ENCODE data around the gene TERT.

TERT gene

DNA sequence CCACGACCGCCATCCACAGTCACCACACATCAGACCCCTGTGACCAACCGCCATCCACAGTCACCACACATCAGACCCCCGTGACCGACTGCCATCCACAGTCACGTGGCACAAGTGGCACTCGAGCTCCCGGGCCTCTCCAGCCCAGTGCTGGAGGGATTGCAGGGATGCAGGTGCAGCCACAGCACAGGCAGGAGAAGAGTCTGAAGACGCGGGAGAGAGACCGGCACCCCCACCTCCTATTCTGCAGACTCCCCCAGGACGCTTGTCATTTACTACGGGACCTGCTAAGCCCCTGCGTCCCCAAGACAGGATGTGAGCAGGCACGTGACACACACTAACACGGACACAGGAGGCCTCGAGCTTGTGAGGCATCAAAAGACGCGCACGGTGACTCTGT is 21.1 kb downstream of the TERT start:
- Histone ChIP-seq H2AFZ (ENCODE audit: low read length) (no peak overlapping the region), H4K20me1 (ENCODE audit: insufficient read depth, low read length, poor library complexity, severe bottlenecking) (no peaks in the 10 kb centered on the region), H3K9ac (ENCODE audit: low read depth, low read length, poor library complexity, severe bottlenecking) (no peak overlapping the region), H3F3A (ENCODE audit: low read depth) (no peaks in the 10 kb centered on the region), H3K4me3 (ENCODE audit: low read length, poor library complexity, severe bottlenecking) (no peak overlapping the region), H3K27me3 (ENCODE audit: insufficient read depth, low read length, poor library complexity, severe bottlenecking) (no peaks in the 10 kb centered on the region), H3K4me2 (ENCODE audit: low read depth, low read length, poor library complexity, severe bottlenecking) (no peak overlapping the region), H3K9me3 (ENCODE audit: insufficient read depth, low read depth, low read length) (no peaks in the 10 kb centered on the region), H3K4me1 (ENCODE audit: insufficient read depth, low read length, poor library complexity, severe bottlenecking) (peaks cover 7% of the 10 kb centered on the region), H3K9me2 (replicated peaks; ENCODE audit: low read depth, low read length) (no peaks in the 10 kb centered on the region), H3K79me2 (ENCODE audit: insufficient read depth, low read length) (no peaks in the 10 kb centered on the region), H3K36me3 (ENCODE audit: insufficient read depth, low read length) (no peaks in the 10 kb centered on the region)
- TF ChIP-seq EZH2phosphoT487 (IDR thresholded peaks at IDR 0.05; ENCODE audit: borderline replicate concordance), result no peak
- TF ChIP-seq, protein P1, sequence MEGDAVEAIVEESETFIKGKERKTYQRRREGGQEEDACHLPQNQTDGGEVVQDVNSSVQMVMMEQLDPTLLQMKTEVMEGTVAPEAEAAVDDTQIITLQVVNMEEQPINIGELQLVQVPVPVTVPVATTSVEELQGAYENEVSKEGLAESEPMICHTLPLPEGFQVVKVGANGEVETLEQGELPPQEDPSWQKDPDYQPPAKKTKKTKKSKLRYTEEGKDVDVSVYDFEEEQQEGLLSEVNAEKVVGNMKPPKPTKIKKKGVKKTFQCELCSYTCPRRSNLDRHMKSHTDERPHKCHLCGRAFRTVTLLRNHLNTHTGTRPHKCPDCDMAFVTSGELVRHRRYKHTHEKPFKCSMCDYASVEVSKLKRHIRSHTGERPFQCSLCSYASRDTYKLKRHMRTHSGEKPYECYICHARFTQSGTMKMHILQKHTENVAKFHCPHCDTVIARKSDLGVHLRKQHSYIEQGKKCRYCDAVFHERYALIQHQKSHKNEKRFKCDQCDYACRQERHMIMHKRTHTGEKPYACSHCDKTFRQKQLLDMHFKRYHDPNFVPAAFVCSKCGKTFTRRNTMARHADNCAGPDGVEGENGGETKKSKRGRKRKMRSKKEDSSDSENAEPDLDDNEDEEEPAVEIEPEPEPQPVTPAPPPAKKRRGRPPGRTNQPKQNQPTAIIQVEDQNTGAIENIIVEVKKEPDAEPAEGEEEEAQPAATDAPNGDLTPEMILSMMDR (conservative IDR thresholded peaks at IDR 0.05; ENCODE audit: low read length), result no peak

DNA sequence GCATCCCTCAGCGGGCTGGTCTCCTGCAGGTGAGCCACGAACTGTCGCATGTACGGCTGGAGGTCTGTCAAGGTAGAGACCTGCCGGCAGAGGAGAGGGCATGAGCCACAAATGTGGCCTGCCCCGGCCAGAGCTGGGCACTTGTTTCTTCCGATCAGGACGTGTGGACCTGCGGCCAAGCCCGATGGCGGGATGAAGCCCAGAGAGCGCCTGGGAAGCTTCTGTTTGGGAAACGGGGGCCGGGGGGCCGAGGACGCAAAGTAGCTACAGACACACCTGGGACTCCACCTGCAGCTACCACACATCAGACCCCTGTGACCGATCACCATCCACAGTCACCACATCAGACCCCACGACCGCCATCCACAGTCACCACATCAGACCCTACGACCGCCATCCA is 22.7 kb downstream of the TERT start:
- no peaks in the 10 kb centered on the region for H3K36me3 ChIP-seq (ENCODE audit: insufficient read depth, low read length)
- no peaks in the 10 kb centered on the region for H4K20me1 ChIP-seq (ENCODE audit: insufficient read depth, low read length, poor library complexity, severe bottlenecking)
- no peaks in the 10 kb centered on the region for H3K27me3 ChIP-seq (ENCODE audit: insufficient read depth, low read length, poor library complexity, severe bottlenecking)
- no peak for TF ChIP-seq EZH2phosphoT487 (IDR thresholded peaks at IDR 0.05; ENCODE audit: borderline replicate concordance)
- TF ChIP-seq, protein P1 (conservative IDR thresholded peaks at IDR 0.05; ENCODE audit: low read length), result no peak
- H3K9me2 ChIP-seq (replicated peaks; ENCODE audit: low read depth, low read length), result no peaks in the 10 kb centered on the region
- no peak overlapping the region for H2AFZ ChIP-seq (ENCODE audit: low read length)
- H3K79me2 ChIP-seq (ENCODE audit: insufficient read depth, low read length), result no peaks in the 10 kb centered on the region
- no peak overlapping the region for H3K4me3 ChIP-seq (ENCODE audit: low read length, poor library complexity, severe bottlenecking)
- no peak overlapping the region for H3K4me2 ChIP-seq (ENCODE audit: low read depth, low read length, poor library complexity, severe bottlenecking)
- no peak overlapping the region for H3K9ac ChIP-seq (ENCODE audit: low read depth, low read length, poor library complexity, severe bottlenecking)
- H3F3A ChIP-seq (ENCODE audit: low read depth), result no peaks in the 10 kb centered on the region
- H3K4me1 ChIP-seq (ENCODE audit: insufficient read depth, low read length, poor library complexity, severe bottlenecking), result peaks cover 7% of the 10 kb centered on the region
- H3K9me3 ChIP-seq (ENCODE audit: insufficient read depth, low read depth, low read length), result no peaks in the 10 kb centered on the region

DNA sequence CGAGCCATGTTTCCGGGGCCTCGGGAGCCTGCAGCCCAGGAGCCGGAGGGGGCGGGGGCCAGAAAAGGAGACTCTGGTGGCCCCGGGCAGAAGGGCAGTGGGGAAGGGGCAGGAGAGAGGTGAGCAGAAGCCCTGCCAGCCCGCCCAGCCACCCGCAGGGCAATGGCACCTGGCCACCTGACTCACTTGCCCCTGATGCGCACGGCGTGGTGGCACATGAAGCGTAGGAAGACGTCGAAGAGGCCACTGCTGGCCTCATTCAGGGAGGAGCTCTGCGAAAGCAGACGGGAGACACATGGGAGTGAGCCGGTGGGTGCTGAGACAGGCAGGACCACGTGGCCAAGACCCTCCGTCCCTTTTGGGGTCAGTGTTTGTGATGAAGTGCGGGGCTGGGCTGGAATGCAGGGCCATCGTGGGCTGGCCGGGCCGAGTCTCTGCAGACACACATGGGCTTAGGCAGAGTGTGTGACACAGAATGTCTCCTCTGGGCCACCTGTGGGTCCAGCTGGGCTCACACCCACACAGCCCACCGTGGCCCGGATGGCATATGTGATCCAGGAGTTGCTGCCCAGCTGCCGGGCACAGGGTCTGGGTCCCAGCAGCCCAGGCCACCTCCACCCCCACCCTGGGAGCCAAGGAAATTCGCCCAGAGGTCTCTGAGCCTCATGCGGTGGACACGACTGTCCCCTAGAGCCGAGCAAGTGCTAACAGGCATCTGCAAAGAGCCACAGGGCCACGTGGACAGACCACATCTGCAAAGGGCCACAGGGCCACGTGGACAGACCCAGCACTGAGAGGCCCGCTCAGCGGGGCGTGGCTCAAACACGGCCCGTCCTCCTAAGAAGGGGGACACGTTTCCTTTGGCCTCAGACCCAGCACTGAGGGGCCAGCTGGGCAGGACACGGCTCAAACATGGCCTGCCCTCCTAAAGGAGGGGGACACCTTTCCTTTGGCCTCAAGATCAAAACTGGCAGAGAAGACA is 23.6 kb downstream of the TERT start:
- H4K20me1 ChIP-seq (ENCODE audit: insufficient read depth, low read length, poor library complexity, severe bottlenecking), result no peaks in the 10 kb centered on the region
- peaks cover 7% of the 10 kb centered on the region for H3K4me1 ChIP-seq (ENCODE audit: insufficient read depth, low read length, poor library complexity, severe bottlenecking)
- H3F3A ChIP-seq (ENCODE audit: low read depth), result no peaks in the 10 kb centered on the region
- no peak overlapping the region for H3K9ac ChIP-seq (ENCODE audit: low read depth, low read length, poor library complexity, severe bottlenecking)
- no peaks in the 10 kb centered on the region for H3K9me2 ChIP-seq (replicated peaks; ENCODE audit: low read depth, low read length)
- TF ChIP-seq, protein P1 (conservative IDR thresholded peaks at IDR 0.05; ENCODE audit: low read length), result no peak
- TF ChIP-seq EZH2phosphoT487 (IDR thresholded peaks at IDR 0.05; ENCODE audit: borderline replicate concordance), result no peak
- H3K4me3 ChIP-seq (ENCODE audit: low read length, poor library complexity, severe bottlenecking), result no peak overlapping the region
- H3K27me3 ChIP-seq (ENCODE audit: insufficient read depth, low read length, poor library complexity, severe bottlenecking), result no peaks in the 10 kb centered on the region
- no peaks in the 10 kb centered on the region for H3K9me3 ChIP-seq (ENCODE audit: insufficient read depth, low read depth, low read length)
- no peaks in the 10 kb centered on the region for H3K36me3 ChIP-seq (ENCODE audit: insufficient read depth, low read length)
- no peak overlapping the region for H3K4me2 ChIP-seq (ENCODE audit: low read depth, low read length, poor library complexity, severe bottlenecking)
- no peak overlapping the region for H2AFZ ChIP-seq (ENCODE audit: low read length)
- no peaks in the 10 kb centered on the region for H3K79me2 ChIP-seq (ENCODE audit: insufficient read depth, low read length)
